Ramos (cell line): Measurements from ENCODE around the gene MPZL2.

Experiments
- in situ Hi-C: fragments of 300-500 bp; cut with MboI; formaldehyde crosslinking; loops from one replicate; pipeline ENCODE4 v1.14.3; 2022; ENCODE audit warnings: low sequenced_read_pairs; ENCODE audit not compliant: unreplicated experiment

Gene MPZL2

DNA sequence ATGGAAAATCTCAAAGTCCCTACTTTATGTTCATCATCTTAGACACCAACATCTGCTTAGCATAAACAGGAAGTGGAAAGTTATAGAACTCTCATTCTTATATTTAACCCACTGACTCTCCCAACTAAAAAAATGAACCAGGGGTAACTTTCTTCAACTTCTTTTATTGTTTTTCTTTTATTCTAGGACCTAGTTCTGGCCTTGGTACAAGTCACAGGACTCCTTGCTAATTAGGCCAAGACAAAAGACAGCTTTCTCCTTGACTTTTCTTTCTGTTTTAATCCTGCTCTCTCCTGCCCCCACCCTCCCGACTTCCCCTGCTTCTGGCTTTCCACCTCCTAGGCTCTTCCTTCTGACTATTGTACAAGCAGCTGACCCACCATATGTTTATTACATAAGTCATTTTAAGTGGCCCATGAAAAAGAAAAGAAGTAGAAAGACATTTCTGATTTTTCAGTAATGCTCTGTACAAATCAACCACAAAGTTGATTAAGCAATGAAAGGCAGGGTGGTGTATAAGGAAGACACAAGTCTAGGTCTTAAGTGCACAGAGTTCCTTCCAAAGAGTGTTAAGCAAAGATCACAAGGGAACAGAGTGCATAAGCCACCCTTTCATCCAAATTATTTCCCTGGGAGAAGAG, 57.6 kb downstream of the MPZL2 start:
- in situ Hi-C loops: no loop called here

DNA sequence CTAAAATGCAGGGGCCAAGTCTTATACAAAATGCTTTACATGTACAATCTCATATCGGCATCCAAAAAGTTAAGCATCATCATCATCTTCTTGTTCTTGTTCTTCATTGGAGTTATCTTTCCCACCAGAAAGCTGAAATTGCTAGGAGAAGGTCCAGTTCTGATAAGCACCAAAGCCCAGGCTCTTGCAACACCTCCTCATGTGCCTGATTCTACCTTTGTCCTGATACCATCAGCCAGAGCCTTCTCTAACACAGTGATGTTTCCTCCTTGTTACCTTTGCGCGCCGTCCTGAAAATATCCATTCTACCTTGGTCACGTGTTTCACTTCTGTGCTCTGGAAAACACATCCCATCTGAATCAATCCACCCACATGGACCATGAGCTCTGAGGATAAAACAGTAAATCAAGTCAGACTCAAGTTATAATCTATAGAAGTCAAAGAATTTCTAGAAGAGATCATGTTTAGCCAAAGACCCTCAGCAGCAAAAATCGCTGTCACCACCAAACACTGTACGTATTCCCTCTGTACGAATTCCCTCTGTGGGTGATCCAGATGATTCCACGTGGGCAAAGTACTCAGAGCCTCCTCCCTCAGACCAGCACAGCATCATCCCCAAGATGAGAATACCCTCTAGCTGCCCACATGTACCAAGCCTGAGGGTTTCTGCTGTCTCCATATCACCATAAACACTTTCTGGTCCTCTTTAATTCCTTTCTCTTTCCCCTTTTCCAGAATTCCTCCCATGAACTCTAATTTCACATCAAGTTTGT, 58.3 kb downstream of the MPZL2 start:
- in situ Hi-C loops: no loop called here
